Thyroid gland (tissue), 4 donors: ENCODE measurements around the gene PDIA6.

ENCODE experiments used
- POLR2A ChIP-seq, 2 donors: fragments of 450-650 bp; IDR thresholded peaks; one replicate each; pipeline ENCODE4 v1.6.1; 2017; ENCODE audit warnings: antibody characterized with exemption in 2 of 2, mild to moderate bottlenecking in 2 of 2, moderate library complexity in 1 of 2
- TF ChIP-seq, protein P1 (sequence below), 6 experiments: fragments of 200-600 bp in 3 of 6; fragments of 450-650 bp in 3 of 6; sonication (generic) in 3 of 6; IDR thresholded peaks; one replicate each; pipeline ENCODE4 v1.5.1; 2016 to 2019; ENCODE audit warnings: antibody characterized with exemption in 6 of 6, mild to moderate bottlenecking in 2 of 6, inconsistent platforms in 1 of 6, moderate library complexity in 1 of 6

- no peak for TF ChIP-seq POLR2A (IDR thresholded peaks at IDR 0.05)
- TF ChIP-seq, protein P1, sequence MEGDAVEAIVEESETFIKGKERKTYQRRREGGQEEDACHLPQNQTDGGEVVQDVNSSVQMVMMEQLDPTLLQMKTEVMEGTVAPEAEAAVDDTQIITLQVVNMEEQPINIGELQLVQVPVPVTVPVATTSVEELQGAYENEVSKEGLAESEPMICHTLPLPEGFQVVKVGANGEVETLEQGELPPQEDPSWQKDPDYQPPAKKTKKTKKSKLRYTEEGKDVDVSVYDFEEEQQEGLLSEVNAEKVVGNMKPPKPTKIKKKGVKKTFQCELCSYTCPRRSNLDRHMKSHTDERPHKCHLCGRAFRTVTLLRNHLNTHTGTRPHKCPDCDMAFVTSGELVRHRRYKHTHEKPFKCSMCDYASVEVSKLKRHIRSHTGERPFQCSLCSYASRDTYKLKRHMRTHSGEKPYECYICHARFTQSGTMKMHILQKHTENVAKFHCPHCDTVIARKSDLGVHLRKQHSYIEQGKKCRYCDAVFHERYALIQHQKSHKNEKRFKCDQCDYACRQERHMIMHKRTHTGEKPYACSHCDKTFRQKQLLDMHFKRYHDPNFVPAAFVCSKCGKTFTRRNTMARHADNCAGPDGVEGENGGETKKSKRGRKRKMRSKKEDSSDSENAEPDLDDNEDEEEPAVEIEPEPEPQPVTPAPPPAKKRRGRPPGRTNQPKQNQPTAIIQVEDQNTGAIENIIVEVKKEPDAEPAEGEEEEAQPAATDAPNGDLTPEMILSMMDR (IDR thresholded peaks at IDR 0.05): no peak
These were observed 47.1 kb downstream of the PDIA6 start for GRCh38 chr2:10765461-10765860.
